Left cardiac atrium (tissue), 4 donors: Measurements from ENCODE around the gene GLIS2. TPM values are rescaled to one million over a fixed set of nuclear protein-coding genes. Genes with fewer than 3 reads are reported as not detected.

ENCODE experiments used
- ATAC-seq, 2 donors: fragments of 200-7000 bp; cut with Tn5 transposase; one replicate each; pipeline ENCODE4 v1.9.1; 2020; ENCODE audit warnings: mild to moderate bottlenecking in 2 of 2, moderate library complexity in 2 of 2
- DNase-seq: peaks from one replicate; pipeline ENCODE4 v3.0.0-alpha.2; 2020
- intact Hi-C, 2 donors: fragments of 100-400 bp; cut with DNase I; formaldehyde crosslinking; loops; one replicate each; pipeline versions ENCODE4 v1.14.1 to v1.15.1; 2022 to 2023
- total RNA-seq, 2 donors: library from RNA; stranded (reverse); fragmentation: NEBNext Ultra II Directional; extraction: Animal tissue kit (Norgen Biotek cat#: 25700); gene quantifications; one replicate each; pipeline ENCODE4 v1.2.1, GENCODE V29; 2021
- donor health status: DM: no; HTN: yes; CAD: no.
- donor health status: DM: no; HTN: yes; CAD: no; lungs with severe emphysema.
- donor health status: DM: yes; HTN: yes; CAD: no.
- donor health status: Dilated cardiomyopathy.

GLIS2 gene
- total RNA-seq, 2 donors from 2014 or later, result 23.9 to 29.2 TPM

DNA sequence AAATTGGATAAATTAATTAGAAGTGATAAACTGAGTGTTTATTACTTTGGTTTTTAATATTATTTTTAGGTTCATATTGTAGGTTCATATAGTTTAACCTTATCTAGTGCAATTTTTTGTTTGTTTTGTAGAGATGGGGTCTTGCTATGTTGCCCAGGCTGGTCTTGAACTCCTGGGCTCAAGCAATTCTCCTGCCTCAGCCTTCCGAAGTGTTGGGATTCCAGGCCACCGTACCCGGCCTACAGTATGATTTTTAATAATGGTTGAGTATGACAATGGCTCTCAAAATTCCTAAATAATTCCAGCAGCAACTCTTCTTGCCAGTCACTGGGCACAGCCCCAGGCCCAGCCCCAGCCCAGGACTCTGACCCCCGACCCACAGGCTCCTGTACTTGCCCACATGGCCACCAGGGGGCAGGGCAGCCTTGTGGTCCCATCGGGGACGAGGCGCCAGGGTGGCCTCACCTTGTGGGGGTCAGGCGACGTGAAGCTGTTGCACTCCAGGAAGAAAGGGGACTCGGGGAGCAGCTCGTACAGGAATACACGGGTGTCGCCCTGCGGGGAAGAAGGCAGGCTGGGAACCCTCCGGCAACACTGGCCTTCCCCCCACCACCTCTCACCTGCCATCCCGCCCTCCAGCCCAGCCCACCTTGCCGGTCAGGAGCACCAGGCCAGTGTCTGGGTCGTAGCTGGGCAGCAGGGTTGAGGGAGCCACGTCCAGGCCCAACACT lies 43.1 kb downstream of the GLIS2 start:
- intact Hi-C loops, result loop anchor here (1.0 to 10.0 kb wide), 3 partner anchors 43 to 596 kb away; partner anchors contain the start of gene SEC14L5 (in 1 of the 2)
- ATAC-seq, result peak; percentile 67 to 68
- DNase-seq, result peak; percentile 65

- DNase-seq, result no peak
- intact Hi-C loops, result loop anchor here (1.0 to 10.0 kb wide), 3 partner anchors 42 to 595 kb away; partner anchors contain the start of gene SEC14L5 (in 1 of the 2)
- no peak for ATAC-seq
Observed at GRCh38 chr16:4359914-4360313, 44.0 kb downstream of the GLIS2 start.

GRCh38 chr16:4360538-4361021 lies 44.7 kb downstream of the GLIS2 start:
- intact Hi-C loops, result no loop called here
- ATAC-seq (peak in 1 of 2 donors; percentile 13), DNase-seq (no peak)

DNA sequence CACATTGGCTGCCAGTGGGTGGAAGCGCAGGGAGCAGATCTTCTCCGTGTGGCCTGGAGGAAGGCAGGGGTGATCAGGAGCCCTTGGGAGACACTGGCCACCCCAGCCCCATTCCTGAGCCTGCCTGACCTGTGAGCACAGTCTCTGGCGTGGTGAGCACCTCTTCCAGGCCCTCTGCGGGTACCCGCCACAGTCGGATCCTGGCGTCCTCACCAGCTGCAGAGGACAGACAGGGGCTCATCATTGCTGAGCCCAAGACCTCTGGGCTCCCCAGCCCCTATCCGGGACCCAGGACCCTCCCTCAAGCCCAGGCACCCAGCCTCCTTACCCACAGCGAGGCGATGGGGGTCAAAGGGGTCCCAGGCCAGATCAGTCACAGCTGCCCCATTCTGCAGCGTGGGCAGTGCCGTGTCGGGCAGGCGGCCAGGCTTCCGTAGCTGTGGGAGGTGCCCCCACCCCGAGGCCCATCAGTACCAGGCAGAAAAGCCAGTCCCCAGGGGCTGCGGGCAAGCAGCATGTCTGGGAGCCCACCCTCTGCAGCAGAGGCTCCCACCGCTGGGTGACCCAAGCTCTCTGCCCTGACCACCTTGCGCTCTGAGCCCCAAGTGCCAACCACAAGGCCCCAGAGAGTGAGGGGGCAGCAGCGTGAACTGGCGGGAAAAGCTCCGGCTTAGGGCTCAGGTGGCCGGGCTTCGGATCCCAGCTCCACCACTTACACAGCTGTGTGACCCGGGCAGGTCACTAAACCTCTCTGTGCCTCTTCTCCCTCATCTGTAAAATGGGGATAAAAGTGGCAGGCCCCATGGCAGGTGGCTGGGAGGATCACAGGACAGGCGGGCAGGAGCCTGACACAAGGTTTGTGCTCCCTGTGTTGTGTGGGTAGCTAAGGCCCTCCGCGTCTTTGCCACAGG lies 45.4 kb downstream of the GLIS2 start:
- ATAC-seq, result no peak
- intact Hi-C loops, result no loop called here
- no peak for DNase-seq

DNA sequence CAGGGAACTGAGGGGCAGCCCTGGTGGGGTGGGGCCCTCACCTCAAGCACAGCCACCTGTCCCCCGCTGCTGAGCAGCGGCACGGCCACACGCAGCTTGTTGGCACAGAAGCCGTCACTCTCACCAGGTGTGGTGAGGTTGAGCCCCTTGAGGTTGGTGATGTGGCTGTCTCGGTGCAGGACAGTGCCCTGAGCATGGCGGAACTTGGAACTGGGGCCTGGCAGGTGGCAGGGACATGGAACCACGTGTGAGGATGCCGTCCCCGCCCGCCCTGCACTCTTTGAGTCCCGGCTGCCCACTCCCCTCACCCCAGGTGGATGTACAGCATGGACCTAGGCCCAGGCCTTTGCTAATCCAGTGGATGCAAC lies 46.1 kb downstream of the GLIS2 start:
- intact Hi-C loops, result no loop called here
- DNase-seq, result no peak
- ATAC-seq, result no peak

- DNase-seq (no peak), ATAC-seq (no peak)
- intact Hi-C loops, result no loop called here
Observed at GRCh38 chr16:4362476-4363135, 46.7 kb downstream of the GLIS2 start.

GRCh38 chr16:4364196-4365013 lies 48.5 kb downstream of the GLIS2 start:
- intact Hi-C loops, result no loop called here
- no peak for ATAC-seq
- DNase-seq, result no peak

- ATAC-seq (no peak), DNase-seq (no peak)
- intact Hi-C loops, result no loop called here
Observed at GRCh38 chr16:4365014-4365406, 49.1 kb downstream of the GLIS2 start.

- intact Hi-C loops, result no loop called here
- DNase-seq (no peak), ATAC-seq (no peak)
Observed at GRCh38 chr16:4365615-4366014, 49.7 kb downstream of the GLIS2 start.

GRCh38 chr16:4366016-4366415 lies 50.1 kb downstream of the GLIS2 start:
- intact Hi-C loops, result no loop called here
- DNase-seq, result no peak
- ATAC-seq, result no peak

DNA sequence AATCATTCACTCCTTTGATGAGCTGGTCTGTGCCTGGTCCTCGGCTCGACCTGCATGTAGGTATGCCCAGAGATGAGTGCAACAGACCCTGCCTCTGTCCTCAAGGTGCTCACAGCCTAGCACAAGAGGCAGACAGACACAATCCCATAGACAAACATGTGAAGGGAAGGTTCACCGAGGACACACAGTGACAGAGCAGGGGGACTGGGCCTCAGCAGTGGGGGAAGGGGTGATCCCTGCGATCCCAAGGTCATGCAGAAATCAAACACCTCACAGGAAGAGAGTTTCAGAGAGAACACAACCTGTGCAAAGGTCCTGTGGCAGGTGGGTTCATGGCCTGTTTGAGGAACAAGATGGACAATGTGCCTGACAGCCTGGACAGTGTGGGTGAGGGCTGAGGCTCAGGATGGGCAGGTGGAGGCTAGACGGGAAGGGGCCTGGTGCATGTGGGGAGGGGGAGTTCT lies 51.6 kb downstream of the GLIS2 start:
- ATAC-seq (no peak), DNase-seq (no peak)

GRCh38 chr16:4369007-4369733 lies 53.3 kb downstream of the GLIS2 start:
- DNase-seq (no peak), ATAC-seq (no peak)
- intact Hi-C loops, result no loop called here

More for the DNA sequence above, 51.6 kb downstream of the GLIS2 start:
- intact Hi-C loops, result no loop called here

GRCh38 chr16:4370151-4370550 lies 54.3 kb downstream of the GLIS2 start:
- no peak for DNase-seq
- ATAC-seq, result no peak
- intact Hi-C loops, result no loop called here

GRCh38 chr16:4370570-4371356 lies 54.9 kb downstream of the GLIS2 start:
- intact Hi-C loops, result no loop called here
- ATAC-seq (peak; percentile 16 to 42), DNase-seq (peak; percentile 83)

GRCh38 chr16:4371357-4372000 lies 55.6 kb downstream of the GLIS2 start, which contains the start of gene VASN:
Gene VASN (plus strand): TSS chr16:4371848. CDS start chr16:4380878, 9,030 bp downstream.
- ATAC-seq, result peak; percentile 65 to 76
- intact Hi-C loops, result no loop called here
- DNase-seq, result peak; percentile 83

DNA sequence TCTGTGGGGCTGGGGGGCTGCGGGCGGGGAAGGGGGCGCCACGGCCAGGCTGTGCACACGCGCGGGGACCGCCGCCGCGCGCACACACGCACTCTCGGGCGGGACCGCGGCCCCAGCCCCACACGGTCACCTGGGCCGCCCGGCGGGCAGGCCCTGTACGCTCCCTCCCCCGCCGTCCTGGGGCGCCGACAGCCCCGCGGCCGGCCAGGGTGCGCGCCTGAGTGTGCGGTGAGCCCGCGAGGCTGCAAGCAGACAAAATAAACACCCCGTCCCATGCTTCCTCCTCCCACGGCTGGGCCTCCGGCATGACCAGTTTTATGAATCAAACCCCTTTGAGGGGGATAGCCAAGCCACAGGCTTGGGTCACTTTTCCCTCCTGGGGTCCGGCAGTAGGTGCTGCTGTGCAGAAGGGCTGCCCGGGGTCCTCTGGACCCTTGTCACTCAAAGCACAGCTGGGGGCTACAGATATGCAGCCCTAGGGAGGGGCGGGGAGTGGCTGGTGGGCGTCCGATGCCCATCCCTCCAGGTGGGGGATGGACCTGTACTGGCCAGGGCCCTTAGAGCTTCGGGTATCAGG lies 56.2 kb downstream of the GLIS2 start:
- peak; percentile 1 to 5 for ATAC-seq
- no peak for DNase-seq
- intact Hi-C loops, result no loop called here
